SK-N-SH treated with all-trans-retinoic acid at 6 μM for 48 hours (cell line): ENCODE measurements around the gene ID2.

ENCODE experiments used
- ATAC-seq: fragments of 200-7000 bp; cut with Tn5 transposase; 3 replicates; pipeline ENCODE4 v1.9.1; 2020; ENCODE audit warnings: mild to moderate bottlenecking, moderate library complexity
- ARNTL ChIP-seq: fragments of 450-650 bp; formaldehyde crosslinking; IDR thresholded peaks from 2 replicates; pipeline ENCODE4 v1.5.0; 2020; ENCODE audit warnings: low read depth, mild to moderate bottlenecking, moderate library complexity, borderline replicate concordance
- CSDC2 ChIP-seq: fragments of 250-450 bp; sonication (Bioruptor Pico); IDR thresholded peaks from 2 replicates; pipeline ENCODE4 v1.5.0; 2020; ENCODE audit warnings: mild to moderate bottlenecking, moderate library complexity
- ESRRG ChIP-seq: fragments of 250-450 bp; sonication (Bioruptor Pico); IDR thresholded peaks from 2 replicates; pipeline ENCODE4 v1.6.1; 2021; ENCODE audit warnings: mild to moderate bottlenecking
- GLIS3 ChIP-seq: fragments of 250-450 bp; sonication (Bioruptor Pico); IDR thresholded peaks from 2 replicates; pipeline ENCODE4 v1.5.0; 2020; ENCODE audit warnings: mild to moderate bottlenecking, moderate library complexity
- ISL1 ChIP-seq: fragments of 250-450 bp; sonication (Bioruptor Pico); IDR thresholded peaks from 2 replicates; pipeline ENCODE4 v2.1.2; 2022; ENCODE audit warnings: mild to moderate bottlenecking, moderate library complexity
- OSR1 ChIP-seq: fragments of 250-450 bp; sonication (Bioruptor Pico); IDR thresholded peaks from 2 replicates; pipeline ENCODE4 v1.8.0; 2022; ENCODE audit warnings: moderate library complexity, mild to moderate bottlenecking, inconsistent platforms
- PPARA ChIP-seq: fragments of 250-450 bp; sonication (Bioruptor Pico); IDR thresholded peaks from 2 replicates; pipeline ENCODE4 v1.5.0; 2020; ENCODE audit warnings: mild to moderate bottlenecking, borderline replicate concordance
- RARB ChIP-seq: fragments of 250-450 bp; sonication (Bioruptor Pico); IDR thresholded peaks from 2 replicates; pipeline ENCODE4 v1.8.0; 2021; ENCODE audit warnings: mild to moderate bottlenecking, moderate library complexity
- SNAI2 ChIP-seq: fragments of 250-450 bp; sonication (Bioruptor Pico); IDR thresholded peaks from 2 replicates; pipeline ENCODE4 v1.5.0; 2020; ENCODE audit warnings: mild to moderate bottlenecking, moderate library complexity
- TCF4 ChIP-seq: fragments of 250-450 bp; sonication (Bioruptor Pico); IDR thresholded peaks from 2 replicates; pipeline ENCODE4 v1.8.0; 2021; ENCODE audit warnings: mild to moderate bottlenecking, moderate library complexity, borderline replicate concordance
- TOX ChIP-seq: fragments of 250-450 bp; sonication (Bioruptor Pico); IDR thresholded peaks from 2 replicates; pipeline ENCODE4 v1.8.0; 2021; ENCODE audit warnings: mild to moderate bottlenecking, moderate library complexity, borderline replicate concordance
- ZC3H10 ChIP-seq: fragments of 250-450 bp; sonication (Bioruptor Pico); IDR thresholded peaks from 2 replicates; pipeline ENCODE4 v1.5.1; 2021; ENCODE audit warnings: mild to moderate bottlenecking, moderate library complexity
- ZFP3 ChIP-seq: fragments of 250-450 bp; sonication (Bioruptor Pico); IDR thresholded peaks from 2 replicates; pipeline ENCODE4 v1.5.0; 2020; ENCODE audit warnings: mild to moderate bottlenecking, moderate library complexity
- ZFP30 ChIP-seq: fragments of 450-650 bp; formaldehyde crosslinking; IDR thresholded peaks from 2 replicates; pipeline ENCODE4 v1.5.0; 2022; ENCODE audit warnings: mild to moderate bottlenecking, moderate library complexity
- ZNF565 ChIP-seq: fragments of 450-650 bp; formaldehyde crosslinking; conservative IDR thresholded peaks from 2 replicates; pipeline ENCODE4 v1.5.0; 2020; ENCODE audit warnings: low read depth, mild to moderate bottlenecking, moderate library complexity
- ZNF8 ChIP-seq: fragments of 450-650 bp; formaldehyde crosslinking; IDR thresholded peaks from 2 replicates; pipeline ENCODE4 v1.5.0; 2020; ENCODE audit warnings: mild to moderate bottlenecking, moderate library complexity
- TF ChIP-seq, protein P1 (sequence below): fragments of 250-450 bp; sonication (Bioruptor Pico); IDR thresholded peaks from 2 replicates; pipeline ENCODE4 v1.5.1; 2020; ENCODE audit warnings: low read depth, mild to moderate bottlenecking, moderate library complexity
- TF ChIP-seq, protein P2 (sequence below): fragments of 250-450 bp; sonication (Bioruptor Pico); IDR thresholded peaks from 2 replicates; pipeline ENCODE4 v1.5.0; 2020; ENCODE audit warnings: mild to moderate bottlenecking, moderate library complexity
- TF ChIP-seq, protein P3 (sequence below): fragments of 250-450 bp; sonication (Bioruptor Pico); IDR thresholded peaks from 2 replicates; pipeline ENCODE4 v1.5.1; 2021; ENCODE audit warnings: mild to moderate bottlenecking, moderate library complexity
- TF ChIP-seq, protein P4 (sequence below): fragments of 250-450 bp; sonication (Bioruptor Pico); IDR thresholded peaks from 2 replicates; pipeline ENCODE4 v1.8.0; 2020; ENCODE audit warnings: mild to moderate bottlenecking, moderate library complexity, borderline replicate concordance

The ID2 gene

DNA sequence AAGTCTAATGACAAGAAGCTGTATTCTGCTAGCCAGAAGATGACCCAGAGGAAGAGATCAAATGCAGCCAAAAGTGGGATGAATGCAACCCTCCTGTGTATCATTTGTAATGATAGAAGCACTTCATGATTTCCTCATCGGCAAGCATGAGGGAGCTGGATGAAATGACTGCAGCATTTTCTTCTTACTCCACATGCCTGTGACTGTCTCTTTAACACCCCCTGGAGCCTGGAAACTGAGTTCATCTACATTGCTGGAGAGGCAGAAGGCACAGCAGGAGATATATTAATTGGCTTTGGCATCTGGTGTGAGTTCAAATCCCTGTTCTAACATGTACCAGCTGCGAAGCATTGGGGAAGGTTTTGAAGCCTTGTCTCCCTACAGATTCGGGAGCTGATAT, 37.7 kb downstream of the ID2 start:
- no peak for ATAC-seq
- TF ChIP-seq ARNTL (CRISPR knock-in tag) (no peak), TCF4 (no peak), GLIS3 (no peak), CSDC2 (CRISPR knock-in tag) (no peak), TOX (CRISPR knock-in tag) (no peak), ZC3H10 (CRISPR knock-in tag) (no peak)
- TF ChIP-seq, protein P1, sequence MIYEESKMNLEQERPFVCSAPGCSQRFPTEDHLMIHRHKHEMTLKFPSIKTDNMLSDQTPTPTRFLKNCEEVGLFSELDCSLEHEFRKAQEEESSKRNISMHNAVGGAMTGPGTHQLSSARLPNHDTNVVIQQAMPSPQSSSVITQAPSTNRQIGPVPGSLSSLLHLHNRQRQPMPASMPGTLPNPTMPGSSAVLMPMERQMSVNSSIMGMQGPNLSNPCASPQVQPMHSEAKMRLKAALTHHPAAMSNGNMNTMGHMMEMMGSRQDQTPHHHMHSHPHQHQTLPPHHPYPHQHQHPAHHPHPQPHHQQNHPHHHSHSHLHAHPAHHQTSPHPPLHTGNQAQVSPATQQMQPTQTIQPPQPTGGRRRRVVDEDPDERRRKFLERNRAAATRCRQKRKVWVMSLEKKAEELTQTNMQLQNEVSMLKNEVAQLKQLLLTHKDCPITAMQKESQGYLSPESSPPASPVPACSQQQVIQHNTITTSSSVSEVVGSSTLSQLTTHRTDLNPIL (CRISPR knock-in tag) = no peak

DNA sequence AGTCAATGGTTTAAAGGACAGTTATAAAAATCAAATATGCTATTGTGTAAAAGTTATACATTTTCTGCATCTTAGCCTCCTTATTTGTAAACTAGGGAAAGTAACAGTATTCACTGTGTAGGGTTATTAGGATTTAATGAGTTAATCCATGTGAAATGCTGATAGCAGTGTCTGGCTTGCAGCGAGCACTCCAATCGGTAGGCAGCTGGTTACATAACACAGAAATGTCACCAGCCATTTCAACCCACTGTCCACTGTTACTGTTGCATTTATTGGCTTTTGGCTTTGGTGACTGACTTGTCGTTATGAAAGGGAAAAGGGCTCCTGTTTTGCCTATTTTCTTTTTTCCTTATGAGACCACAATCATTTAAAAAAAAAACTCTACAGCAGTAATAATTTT, 38.9 kb downstream of the ID2 start:
- TF ChIP-seq ARNTL (CRISPR knock-in tag) (no peak), ZFP3 (CRISPR knock-in tag) (no peak), ZC3H10 (CRISPR knock-in tag) (no peak), TOX (CRISPR knock-in tag) (no peak), ISL1 (CRISPR knock-in tag) (no peak), ZNF8 (CRISPR knock-in tag) (no peak), SNAI2 (no peak), PPARA (no peak), OSR1 (CRISPR knock-in tag) (no peak)
- TF ChIP-seq, protein P2, sequence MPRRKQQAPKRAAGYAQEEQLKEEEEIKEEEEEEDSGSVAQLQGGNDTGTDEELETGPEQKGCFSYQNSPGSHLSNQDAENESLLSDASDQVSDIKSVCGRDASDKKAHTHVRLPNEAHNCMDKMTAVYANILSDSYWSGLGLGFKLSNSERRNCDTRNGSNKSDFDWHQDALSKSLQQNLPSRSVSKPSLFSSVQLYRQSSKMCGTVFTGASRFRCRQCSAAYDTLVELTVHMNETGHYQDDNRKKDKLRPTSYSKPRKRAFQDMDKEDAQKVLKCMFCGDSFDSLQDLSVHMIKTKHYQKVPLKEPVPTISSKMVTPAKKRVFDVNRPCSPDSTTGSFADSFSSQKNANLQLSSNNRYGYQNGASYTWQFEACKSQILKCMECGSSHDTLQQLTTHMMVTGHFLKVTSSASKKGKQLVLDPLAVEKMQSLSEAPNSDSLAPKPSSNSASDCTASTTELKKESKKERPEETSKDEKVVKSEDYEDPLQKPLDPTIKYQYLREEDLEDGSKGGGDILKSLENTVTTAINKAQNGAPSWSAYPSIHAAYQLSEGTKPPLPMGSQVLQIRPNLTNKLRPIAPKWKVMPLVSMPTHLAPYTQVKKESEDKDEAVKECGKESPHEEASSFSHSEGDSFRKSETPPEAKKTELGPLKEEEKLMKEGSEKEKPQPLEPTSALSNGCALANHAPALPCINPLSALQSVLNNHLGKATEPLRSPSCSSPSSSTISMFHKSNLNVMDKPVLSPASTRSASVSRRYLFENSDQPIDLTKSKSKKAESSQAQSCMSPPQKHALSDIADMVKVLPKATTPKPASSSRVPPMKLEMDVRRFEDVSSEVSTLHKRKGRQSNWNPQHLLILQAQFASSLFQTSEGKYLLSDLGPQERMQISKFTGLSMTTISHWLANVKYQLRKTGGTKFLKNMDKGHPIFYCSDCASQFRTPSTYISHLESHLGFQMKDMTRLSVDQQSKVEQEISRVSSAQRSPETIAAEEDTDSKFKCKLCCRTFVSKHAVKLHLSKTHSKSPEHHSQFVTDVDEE (CRISPR knock-in tag) = no peak
- TF ChIP-seq, protein P3, sequence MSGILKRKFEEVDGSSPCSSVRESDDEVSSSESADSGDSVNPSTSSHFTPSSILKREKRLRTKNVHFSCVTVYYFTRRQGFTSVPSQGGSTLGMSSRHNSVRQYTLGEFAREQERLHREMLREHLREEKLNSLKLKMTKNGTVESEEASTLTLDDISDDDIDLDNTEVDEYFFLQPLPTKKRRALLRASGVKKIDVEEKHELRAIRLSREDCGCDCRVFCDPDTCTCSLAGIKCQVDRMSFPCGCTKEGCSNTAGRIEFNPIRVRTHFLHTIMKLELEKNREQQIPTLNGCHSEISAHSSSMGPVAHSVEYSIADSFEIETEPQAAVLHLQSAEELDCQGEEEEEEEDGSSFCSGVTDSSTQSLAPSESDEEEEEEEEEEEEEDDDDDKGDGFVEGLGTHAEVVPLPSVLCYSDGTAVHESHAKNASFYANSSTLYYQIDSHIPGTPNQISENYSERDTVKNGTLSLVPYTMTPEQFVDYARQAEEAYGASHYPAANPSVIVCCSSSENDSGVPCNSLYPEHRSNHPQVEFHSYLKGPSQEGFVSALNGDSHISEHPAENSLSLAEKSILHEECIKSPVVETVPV (CRISPR knock-in tag) = no peak
- no peak for ATAC-seq

DNA sequence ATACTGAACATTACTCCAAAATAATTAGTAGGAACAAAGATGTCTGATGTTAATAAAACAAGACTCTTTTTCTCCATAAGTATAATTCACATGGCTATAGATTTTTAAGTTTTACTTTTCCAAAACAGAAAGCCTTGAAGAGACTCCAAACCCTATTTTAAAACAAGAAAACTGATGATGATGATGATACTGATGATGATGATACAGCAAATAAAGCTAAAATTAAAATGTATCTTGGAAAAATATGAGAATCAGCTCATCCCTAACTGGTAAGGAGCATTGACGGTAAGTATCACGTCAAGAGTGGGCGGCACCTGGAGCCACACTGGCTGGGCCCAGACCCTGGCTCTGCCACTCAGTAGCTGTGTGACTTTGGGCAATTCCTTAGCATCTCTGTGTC, 39.6 kb downstream of the ID2 start:
- ATAC-seq = no peak

DNA sequence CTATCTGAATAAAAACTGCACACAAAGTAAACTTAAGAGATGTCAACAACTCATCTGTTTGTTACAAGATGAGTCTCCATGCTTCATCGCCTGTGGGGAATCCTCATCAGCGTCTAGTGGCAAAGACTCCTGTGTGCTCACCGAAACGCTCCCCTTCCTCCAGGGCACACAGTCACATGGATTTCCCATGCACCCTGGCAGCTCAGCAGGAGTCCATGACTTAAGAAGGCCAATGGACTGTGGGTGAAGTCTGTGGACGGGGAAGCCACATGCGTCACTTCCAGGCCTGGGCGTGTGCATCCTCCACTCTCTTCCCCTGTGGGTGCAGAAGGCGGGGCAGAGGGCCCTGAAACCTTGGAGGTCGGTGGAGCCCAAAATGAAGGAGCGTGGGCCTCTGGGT, 41.1 kb downstream of the ID2 start:
- no peak for ATAC-seq
- no peak for TF ChIP-seq ESRRG (CRISPR knock-in tag)
- TF ChIP-seq OSR1 (CRISPR knock-in tag) = no peak
- TF ChIP-seq TCF4 = no peak
- TF ChIP-seq CSDC2 (CRISPR knock-in tag) = no peak
- no peak for TF ChIP-seq ZFP3 (CRISPR knock-in tag)
- no peak for TF ChIP-seq RARB (CRISPR knock-in tag)
- TF ChIP-seq, protein P3 (CRISPR knock-in tag) = no peak
- TF ChIP-seq TOX (CRISPR knock-in tag) = no peak
- TF ChIP-seq ZFP30 (CRISPR knock-in tag) = no peak
- TF ChIP-seq PPARA = no peak
- TF ChIP-seq ZNF565 (CRISPR knock-in tag) = no peak
- TF ChIP-seq, protein P4, sequence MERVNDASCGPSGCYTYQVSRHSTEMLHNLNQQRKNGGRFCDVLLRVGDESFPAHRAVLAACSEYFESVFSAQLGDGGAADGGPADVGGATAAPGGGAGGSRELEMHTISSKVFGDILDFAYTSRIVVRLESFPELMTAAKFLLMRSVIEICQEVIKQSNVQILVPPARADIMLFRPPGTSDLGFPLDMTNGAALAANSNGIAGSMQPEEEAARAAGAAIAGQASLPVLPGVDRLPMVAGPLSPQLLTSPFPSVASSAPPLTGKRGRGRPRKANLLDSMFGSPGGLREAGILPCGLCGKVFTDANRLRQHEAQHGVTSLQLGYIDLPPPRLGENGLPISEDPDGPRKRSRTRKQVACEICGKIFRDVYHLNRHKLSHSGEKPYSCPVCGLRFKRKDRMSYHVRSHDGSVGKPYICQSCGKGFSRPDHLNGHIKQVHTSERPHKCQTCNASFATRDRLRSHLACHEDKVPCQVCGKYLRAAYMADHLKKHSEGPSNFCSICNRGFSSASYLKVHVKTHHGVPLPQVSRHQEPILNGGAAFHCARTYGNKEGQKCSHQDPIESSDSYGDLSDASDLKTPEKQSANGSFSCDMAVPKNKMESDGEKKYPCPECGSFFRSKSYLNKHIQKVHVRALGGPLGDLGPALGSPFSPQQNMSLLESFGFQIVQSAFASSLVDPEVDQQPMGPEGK (CRISPR knock-in tag) = no peak
- TF ChIP-seq, protein P1 (CRISPR knock-in tag) = no peak
- no peak for TF ChIP-seq SNAI2
- no peak for TF ChIP-seq GLIS3
- TF ChIP-seq ZC3H10 (CRISPR knock-in tag) = no peak

More for the DNA sequence above, 39.6 kb downstream of the ID2 start:
- TF ChIP-seq, protein P1 (CRISPR knock-in tag) = no peak
- TF ChIP-seq ZC3H10 (CRISPR knock-in tag) (no peak), ISL1 (CRISPR knock-in tag) (no peak), ZFP30 (CRISPR knock-in tag) (no peak)
